GM12892 (cell line): ENCODE data around the gene PLCH1.

ENCODE experiments used
- POLR2A ChIP-seq: IDR thresholded peaks from 2 replicates; pipeline ENCODE4 v1.6.1; 2011; ENCODE audit warnings: low read depth, low read length, control low read depth
- POLR2AphosphoS5 ChIP-seq: IDR thresholded peaks from 2 replicates; pipeline ENCODE4 v1.6.1; 2011; ENCODE audit warnings: low read depth, low read length, control low read depth

DNA sequence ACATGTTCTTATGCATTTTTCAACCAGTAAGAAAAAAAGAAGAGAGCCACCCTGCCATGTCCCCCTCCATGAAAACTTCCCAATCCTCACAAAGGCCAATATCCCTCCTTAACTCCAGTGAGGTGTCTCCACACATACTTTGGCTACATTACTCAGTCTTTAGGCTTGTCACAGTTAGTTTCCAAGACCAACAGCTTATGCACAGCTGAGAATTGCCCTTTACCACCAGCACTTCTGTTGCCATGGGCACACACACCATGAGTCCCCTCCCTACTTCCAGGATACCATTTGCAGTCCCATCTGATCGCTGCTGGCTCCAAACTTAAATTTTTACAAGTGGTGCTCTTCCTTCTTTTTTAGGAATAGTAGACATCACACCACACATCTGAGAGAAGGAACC, 301.1 kb downstream of the PLCH1 start:
- TF ChIP-seq POLR2AphosphoS5 = no peak
- TF ChIP-seq POLR2A = no peak
